ENCODE measurements around the gene LPXN. TPM values are rescaled to one million over a fixed set of nuclear protein-coding genes. Genes with fewer than 3 reads are reported as not detected.

Gene LPXN
- total RNA-seq, 1 experiment from 2014 or later: 10.3 TPM

DNA sequence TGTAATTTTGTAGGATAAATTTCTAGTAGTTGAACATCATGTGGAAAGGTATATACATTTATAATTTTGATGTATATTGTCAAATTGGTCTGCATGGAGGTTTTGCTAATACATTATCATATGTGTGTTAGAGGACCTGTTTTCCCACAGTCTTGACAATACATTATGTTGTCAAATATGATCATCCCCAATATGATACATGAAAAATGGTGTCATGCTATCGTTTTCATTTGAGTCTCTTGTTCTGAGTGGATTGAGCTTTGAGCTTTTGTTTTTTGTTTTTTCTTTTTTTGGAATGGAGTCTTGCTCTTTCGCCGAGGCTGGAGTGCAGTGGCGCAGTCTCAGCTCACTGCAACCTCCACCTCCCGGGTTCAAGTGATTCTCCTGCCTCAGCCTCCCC is 32.7 kb upstream of the LPXN start:
- Histone ChIP-seq H3K9me2 (ENCODE audit: insufficient read depth) (no peaks in the 10 kb centered on the region), H3K9me3 (ENCODE audit: insufficient read depth, low read depth) (no peaks in the 10 kb centered on the region), H3K27me3 (ENCODE audit: insufficient read depth, low read depth) (no peaks in the 10 kb centered on the region), H3K4me1 (replicated peaks; ENCODE audit: insufficient read depth) (no peaks in the 10 kb centered on the region), H2AFZ (no peak overlapping the region), H3K36me3 (ENCODE audit: low read depth) (peaks cover 43% of the 10 kb centered on the region), H3K79me2 (ENCODE audit: low read depth) (peaks cover 59% of the 10 kb centered on the region), H3K27ac (no peak overlapping the region), H3K4me3 (no peak overlapping the region), H3F3A (ENCODE audit: insufficient read depth, low read depth) (peaks cover 10% of the 10 kb centered on the region; the same call in 1 of the 2 replicates), H3K4me2 (no peak overlapping the region), H4K20me1 (ENCODE audit: insufficient read depth) (peaks cover 69% of the 10 kb centered on the region)
- no peak for DNase-seq
- ChIA-PET POLR2A (ENCODE audit: unreplicated experiment) (no interaction called here), CTCF (no interaction called here)
- intact Hi-C loops (cut with micrococcal nuclease; ENCODE audit: unreplicated experiment): no loop called here
- BruUV-seq (replicated peaks): no TSS peak
- TF ChIP-seq, protein P1, sequence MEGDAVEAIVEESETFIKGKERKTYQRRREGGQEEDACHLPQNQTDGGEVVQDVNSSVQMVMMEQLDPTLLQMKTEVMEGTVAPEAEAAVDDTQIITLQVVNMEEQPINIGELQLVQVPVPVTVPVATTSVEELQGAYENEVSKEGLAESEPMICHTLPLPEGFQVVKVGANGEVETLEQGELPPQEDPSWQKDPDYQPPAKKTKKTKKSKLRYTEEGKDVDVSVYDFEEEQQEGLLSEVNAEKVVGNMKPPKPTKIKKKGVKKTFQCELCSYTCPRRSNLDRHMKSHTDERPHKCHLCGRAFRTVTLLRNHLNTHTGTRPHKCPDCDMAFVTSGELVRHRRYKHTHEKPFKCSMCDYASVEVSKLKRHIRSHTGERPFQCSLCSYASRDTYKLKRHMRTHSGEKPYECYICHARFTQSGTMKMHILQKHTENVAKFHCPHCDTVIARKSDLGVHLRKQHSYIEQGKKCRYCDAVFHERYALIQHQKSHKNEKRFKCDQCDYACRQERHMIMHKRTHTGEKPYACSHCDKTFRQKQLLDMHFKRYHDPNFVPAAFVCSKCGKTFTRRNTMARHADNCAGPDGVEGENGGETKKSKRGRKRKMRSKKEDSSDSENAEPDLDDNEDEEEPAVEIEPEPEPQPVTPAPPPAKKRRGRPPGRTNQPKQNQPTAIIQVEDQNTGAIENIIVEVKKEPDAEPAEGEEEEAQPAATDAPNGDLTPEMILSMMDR (conservative IDR thresholded peaks at IDR 0.05): no peak
- TF ChIP-seq EZH2 (IDR thresholded peaks at IDR 0.05; ENCODE audit: low read depth): no peak

DNA sequence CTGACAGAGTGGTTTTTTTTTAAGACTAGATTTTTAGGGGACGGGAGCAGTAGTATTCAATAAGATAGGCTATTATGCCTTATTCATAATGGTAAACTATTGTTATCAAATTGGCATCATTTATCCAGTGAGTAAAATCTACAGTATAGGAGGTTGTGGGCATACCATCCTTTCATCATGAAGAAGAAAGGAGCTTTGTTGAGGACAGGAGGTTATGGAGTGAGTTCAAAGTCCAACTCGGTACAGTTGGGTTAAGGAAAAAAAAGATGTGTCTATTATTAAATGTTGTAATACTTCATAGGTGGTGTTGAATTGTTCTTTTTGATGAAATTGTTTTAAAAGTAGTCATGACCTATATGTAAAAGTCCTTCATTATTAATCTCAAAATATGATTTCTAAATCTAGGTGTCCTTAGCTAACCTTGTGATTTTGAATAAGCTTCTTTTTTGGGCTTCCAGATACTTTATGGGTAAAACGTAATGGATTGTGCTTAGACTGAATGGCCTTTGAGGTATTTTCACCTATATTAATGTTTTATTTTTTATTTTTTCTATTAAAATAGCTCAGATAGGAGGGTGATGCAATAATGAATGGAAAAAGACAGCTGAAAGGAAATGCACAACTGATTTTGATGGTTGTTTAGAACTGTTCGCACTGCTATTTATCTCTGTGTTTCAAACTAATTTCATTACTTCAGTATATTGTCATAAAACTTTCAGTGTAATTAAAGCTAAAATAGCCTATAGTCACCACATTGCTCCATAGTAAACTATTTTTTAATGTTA is 31.5 kb upstream of the LPXN start:
- Histone ChIP-seq H3K27me3 (ENCODE audit: insufficient read depth, low read depth) (no peaks in the 10 kb centered on the region), H3F3A (ENCODE audit: insufficient read depth, low read depth) (peaks cover 10% of the 10 kb centered on the region; the same call in 1 of the 2 replicates), H3K4me2 (no peak overlapping the region), H3K27ac (no peak overlapping the region), H3K4me1 (replicated peaks; ENCODE audit: insufficient read depth) (no peaks in the 10 kb centered on the region), H4K20me1 (ENCODE audit: insufficient read depth) (peaks cover 71% of the 10 kb centered on the region), H3K9me2 (ENCODE audit: insufficient read depth) (no peaks in the 10 kb centered on the region), H2AFZ (no peak overlapping the region), H3K4me3 (no peak overlapping the region), H3K9me3 (ENCODE audit: insufficient read depth, low read depth) (no peaks in the 10 kb centered on the region), H3K79me2 (ENCODE audit: low read depth) (peaks cover 71% of the 10 kb centered on the region), H3K36me3 (ENCODE audit: low read depth) (peaks cover 36% of the 10 kb centered on the region)
- BruUV-seq (replicated peaks): no TSS peak
- TF ChIP-seq, protein P1 (conservative IDR thresholded peaks at IDR 0.05): no peak
- TF ChIP-seq EZH2 (IDR thresholded peaks at IDR 0.05; ENCODE audit: low read depth): no peak
- ChIA-PET CTCF (interaction anchor here (0.6 kb wide), 1 partner anchor 73 kb away, joined by 3 read pairs; no protein-coding TSS in a partner anchor), POLR2A (ENCODE audit: unreplicated experiment) (no interaction called here)
- intact Hi-C loops (cut with micrococcal nuclease; ENCODE audit: unreplicated experiment): no loop called here
- DNase-seq: no peak

DNA sequence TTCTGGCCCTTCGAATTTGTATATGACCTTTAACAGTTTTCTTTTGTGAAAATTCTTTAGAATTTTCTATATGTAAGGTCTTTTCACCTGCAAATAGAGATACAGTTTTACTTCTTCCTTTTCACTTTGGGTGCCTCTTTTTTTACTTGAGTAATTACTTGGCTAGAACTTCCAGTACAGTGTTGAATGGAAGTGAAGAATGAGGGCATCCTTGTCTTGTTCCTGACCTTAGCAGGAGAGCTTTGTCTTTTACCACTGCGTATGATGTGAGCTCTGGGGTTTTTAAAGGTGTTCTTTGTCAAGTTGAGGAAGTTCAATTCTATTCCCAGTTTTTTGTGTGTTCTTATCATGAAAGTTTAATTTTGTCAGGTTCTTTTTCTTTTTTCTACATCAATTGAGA is 24.9 kb upstream of the LPXN start:
- intact Hi-C loops (cut with micrococcal nuclease; ENCODE audit: unreplicated experiment): no loop called here
- ChIA-PET POLR2A (ENCODE audit: unreplicated experiment) (no interaction called here), CTCF (interaction anchor here (0.6 kb wide), 1 partner anchor 797 kb away, joined by 5 read pairs; no protein-coding TSS in a partner anchor)
- Histone ChIP-seq H3K36me3 (ENCODE audit: low read depth) (0 out of 2 replicates have a peak, but pooled peaks cover 10% of the 10 kb centered on the region), H3K4me2 (no peak overlapping the region), H3K4me1 (replicated peaks; ENCODE audit: insufficient read depth) (no peaks in the 10 kb centered on the region), H3F3A (ENCODE audit: insufficient read depth, low read depth) (peaks cover 7% of the 10 kb centered on the region; the same call in 1 of the 2 replicates), H3K4me3 (no peak overlapping the region), H3K27ac (no peak overlapping the region), H3K9me2 (ENCODE audit: insufficient read depth) (no peaks in the 10 kb centered on the region), H2AFZ (no peak overlapping the region), H3K9me3 (ENCODE audit: insufficient read depth, low read depth) (no peaks in the 10 kb centered on the region), H4K20me1 (ENCODE audit: insufficient read depth) (peaks cover 80% of the 10 kb centered on the region), H3K79me2 (ENCODE audit: low read depth) (peaks cover 98% of the 10 kb centered on the region), H3K27me3 (ENCODE audit: insufficient read depth, low read depth) (no peaks in the 10 kb centered on the region)
- TF ChIP-seq EZH2 (IDR thresholded peaks at IDR 0.05; ENCODE audit: low read depth): no peak
- TF ChIP-seq, protein P1 (conservative IDR thresholded peaks at IDR 0.05): no peak
- DNase-seq: no peak
- no TSS peak for BruUV-seq (replicated peaks)

Data from PC-9 (cell line).